Measurements from ENCODE around the gene AHI1. TPM values are rescaled to one million over a fixed set of nuclear protein-coding genes. Genes with fewer than 3 reads are reported as not detected.

AHI1 gene
- total and polyA plus RNA-seq, 2 experiments from 2014 or later: 14.8 to 21.5 TPM

DNA sequence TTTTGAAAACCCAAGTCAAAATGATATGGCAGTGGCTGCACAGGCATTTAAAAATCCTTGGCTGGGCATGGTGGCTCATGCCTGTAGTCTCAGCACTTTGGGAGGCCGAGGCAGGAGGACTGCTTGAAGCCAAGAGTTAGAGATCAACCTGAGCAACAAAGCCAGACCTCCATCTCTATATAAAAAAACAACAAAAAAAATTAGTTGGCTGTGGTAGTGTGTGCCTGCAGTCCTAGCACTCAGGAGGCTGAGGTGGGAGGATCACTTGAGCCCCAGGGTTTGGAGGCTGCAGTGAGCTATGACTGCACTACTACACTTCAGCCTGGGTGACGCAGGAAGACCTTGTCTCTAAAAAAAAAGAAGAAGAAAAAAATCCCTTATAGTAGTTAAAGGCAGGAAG lies 173.6 kb downstream of the AHI1 start:
- 65% methylated on average over 2 of the region's 2 CpGs for WGBS (ENCODE audit: low lambda C conversion rate, missing lambda C conversion rate)
- no peak overlapping the region for H2AFZ ChIP-seq
- TF ChIP-seq EZH2 (IDR thresholded peaks at IDR 0.05; ENCODE audit: borderline replicate concordance): no peak
- TF ChIP-seq, protein P1, sequence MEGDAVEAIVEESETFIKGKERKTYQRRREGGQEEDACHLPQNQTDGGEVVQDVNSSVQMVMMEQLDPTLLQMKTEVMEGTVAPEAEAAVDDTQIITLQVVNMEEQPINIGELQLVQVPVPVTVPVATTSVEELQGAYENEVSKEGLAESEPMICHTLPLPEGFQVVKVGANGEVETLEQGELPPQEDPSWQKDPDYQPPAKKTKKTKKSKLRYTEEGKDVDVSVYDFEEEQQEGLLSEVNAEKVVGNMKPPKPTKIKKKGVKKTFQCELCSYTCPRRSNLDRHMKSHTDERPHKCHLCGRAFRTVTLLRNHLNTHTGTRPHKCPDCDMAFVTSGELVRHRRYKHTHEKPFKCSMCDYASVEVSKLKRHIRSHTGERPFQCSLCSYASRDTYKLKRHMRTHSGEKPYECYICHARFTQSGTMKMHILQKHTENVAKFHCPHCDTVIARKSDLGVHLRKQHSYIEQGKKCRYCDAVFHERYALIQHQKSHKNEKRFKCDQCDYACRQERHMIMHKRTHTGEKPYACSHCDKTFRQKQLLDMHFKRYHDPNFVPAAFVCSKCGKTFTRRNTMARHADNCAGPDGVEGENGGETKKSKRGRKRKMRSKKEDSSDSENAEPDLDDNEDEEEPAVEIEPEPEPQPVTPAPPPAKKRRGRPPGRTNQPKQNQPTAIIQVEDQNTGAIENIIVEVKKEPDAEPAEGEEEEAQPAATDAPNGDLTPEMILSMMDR (IDR thresholded peaks at IDR 0.05; ENCODE audit: poor library complexity): no peak
- no peak for TF ChIP-seq EZH2phosphoT487 (IDR thresholded peaks at IDR 0.05; ENCODE audit: low read depth, severe bottlenecking, unreplicated experiment)

DNA sequence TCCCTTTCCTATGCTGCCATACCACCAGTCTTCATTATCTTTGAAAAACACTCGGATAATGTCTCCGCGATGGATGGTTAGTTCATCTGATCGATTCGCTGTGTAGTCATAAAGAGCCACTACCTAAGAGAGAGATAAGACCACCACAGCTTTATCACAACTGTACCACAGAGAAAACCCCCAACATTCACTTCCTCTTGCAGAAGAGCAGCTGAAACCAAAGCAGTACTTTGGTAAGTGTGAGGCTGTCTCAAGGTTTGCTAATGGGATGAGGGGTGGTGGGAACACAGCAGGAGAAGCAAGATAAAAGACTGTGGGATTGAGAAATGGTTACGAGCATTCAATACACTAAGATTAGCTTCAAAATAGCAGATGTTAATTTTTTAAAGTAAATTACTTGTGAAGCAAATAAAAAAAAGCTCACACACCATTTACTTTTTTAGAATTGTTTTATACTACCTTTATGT lies 174.3 kb downstream of the AHI1 start:
- H3K9me2 ChIP-seq (replicated peaks; ENCODE audit: insufficient read depth): no peaks in the 10 kb centered on the region

More for the DNA sequence above, 173.6 kb downstream of the AHI1 start:
- Histone ChIP-seq H3K4me3 (no peak overlapping the region), H4K20me1 (ENCODE audit: insufficient read depth, poor library complexity, severe bottlenecking) (no peaks in the 10 kb centered on the region), H3K9me3 (ENCODE audit: low read depth) (no peaks in the 10 kb centered on the region), H3K9me2 (replicated peaks; ENCODE audit: insufficient read depth) (no peaks in the 10 kb centered on the region), H3K4me1 (ENCODE audit: insufficient read depth) (no peaks in the 10 kb centered on the region), H3K36me3 (replicated peaks; ENCODE audit: insufficient read depth, low read depth) (no peaks in the 10 kb centered on the region), H3K27ac (no peak overlapping the region), H3K79me2 (no peaks in the 10 kb centered on the region), H3K4me2 (no peak overlapping the region), H3K27me3 (no peaks in the 10 kb centered on the region)
- DNase-seq (ENCODE audit: low spot score): no peak

DNA sequence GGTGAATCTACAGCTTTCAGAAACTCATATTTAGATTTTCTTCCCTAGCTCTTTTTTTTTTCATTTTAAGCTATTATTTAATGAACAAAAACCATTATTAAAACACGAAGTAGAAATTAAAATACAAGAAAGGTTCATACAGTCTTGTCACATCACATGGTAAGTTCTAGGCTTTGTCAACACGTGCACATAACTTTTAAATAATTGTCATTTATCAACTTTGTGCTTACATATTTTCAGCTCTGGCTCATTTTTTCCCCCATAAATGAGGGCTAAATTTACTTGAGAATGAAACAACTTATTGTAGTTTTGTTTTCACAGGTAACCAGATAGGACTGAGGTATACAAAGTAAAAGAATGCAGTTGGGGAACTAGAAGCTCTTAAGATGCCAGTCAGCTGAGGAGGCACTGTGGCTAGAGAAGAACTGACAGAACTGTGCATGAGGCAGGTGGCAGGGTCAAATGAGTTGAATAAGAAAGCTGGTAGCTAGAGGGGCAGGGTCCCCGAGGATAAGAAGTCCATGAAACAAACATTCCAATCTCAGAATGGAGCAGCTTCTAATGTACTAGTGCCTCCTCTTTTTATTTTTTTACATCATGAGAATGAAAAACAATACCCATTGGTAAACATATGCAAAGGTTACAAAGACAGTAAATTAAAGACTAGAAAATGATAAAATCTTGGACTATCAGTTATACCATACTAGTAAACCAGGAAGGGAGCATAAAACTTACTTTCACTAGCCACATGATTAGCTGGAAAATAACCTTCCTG lies 174.9 kb downstream of the AHI1 start:
- H3K4me1 ChIP-seq (ENCODE audit: insufficient read depth): no peaks in the 10 kb centered on the region
- no peak overlapping the region for H3K4me2 ChIP-seq
- no peaks in the 10 kb centered on the region for H3K27me3 ChIP-seq

More for the DNA sequence above, 174.3 kb downstream of the AHI1 start:
- TF ChIP-seq EZH2phosphoT487 (IDR thresholded peaks at IDR 0.05; ENCODE audit: low read depth, severe bottlenecking, unreplicated experiment) (no peak), EZH2 (IDR thresholded peaks at IDR 0.05; ENCODE audit: borderline replicate concordance) (no peak)
- TF ChIP-seq, protein P1 (IDR thresholded peaks at IDR 0.05; ENCODE audit: poor library complexity): no peak
- H3K4me3 ChIP-seq: no peak overlapping the region
- no peaks in the 10 kb centered on the region for H3K4me1 ChIP-seq (ENCODE audit: insufficient read depth)
- 72% methylated on average over 6 of the region's 6 CpGs for WGBS (ENCODE audit: low lambda C conversion rate, missing lambda C conversion rate)
- H3K9me3 ChIP-seq (ENCODE audit: low read depth): no peaks in the 10 kb centered on the region
- no peak overlapping the region for H3K4me2 ChIP-seq
- no peaks in the 10 kb centered on the region for H4K20me1 ChIP-seq (ENCODE audit: insufficient read depth, poor library complexity, severe bottlenecking)
- H3K36me3 ChIP-seq (replicated peaks; ENCODE audit: insufficient read depth, low read depth): no peaks in the 10 kb centered on the region
- no peak overlapping the region for H3K27ac ChIP-seq
- no peaks in the 10 kb centered on the region for H3K79me2 ChIP-seq
- no peak overlapping the region for H2AFZ ChIP-seq
- H3K27me3 ChIP-seq: no peaks in the 10 kb centered on the region
- DNase-seq (ENCODE audit: low spot score): no peak

More for the DNA sequence above, 174.9 kb downstream of the AHI1 start:
- Histone ChIP-seq H3K9me2 (replicated peaks; ENCODE audit: insufficient read depth) (no peaks in the 10 kb centered on the region), H3K27ac (no peak overlapping the region), H3K4me3 (no peak overlapping the region), H2AFZ (no peak overlapping the region), H4K20me1 (ENCODE audit: insufficient read depth, poor library complexity, severe bottlenecking) (no peaks in the 10 kb centered on the region), H3K9me3 (ENCODE audit: low read depth) (no peaks in the 10 kb centered on the region), H3K36me3 (replicated peaks; ENCODE audit: insufficient read depth, low read depth) (no peaks in the 10 kb centered on the region), H3K79me2 (no peaks in the 10 kb centered on the region)
- no peak for TF ChIP-seq EZH2 (IDR thresholded peaks at IDR 0.05; ENCODE audit: borderline replicate concordance)
- TF ChIP-seq, protein P1 (IDR thresholded peaks at IDR 0.05; ENCODE audit: poor library complexity): no peak
- TF ChIP-seq EZH2phosphoT487 (IDR thresholded peaks at IDR 0.05; ENCODE audit: low read depth, severe bottlenecking, unreplicated experiment): no peak
- WGBS (ENCODE audit: low lambda C conversion rate, missing lambda C conversion rate): 82% methylated on average over 3 of the region's 3 CpGs
- no peak for DNase-seq (ENCODE audit: low spot score)

All from hepatocyte (in vitro differentiated cells).